Urothelium cell line (cell line): Measurements from ENCODE around the gene MYL4.
"Not testable (repeated sequence)": the region's sequence is repeated elsewhere in the genome, so short reads cannot be mapped to it uniquely, and the experiment has no call there.

ENCODE experiments used
- DNase-seq: peaks from one replicate; pipeline ENCODE4 v3.0.0; 2011; ENCODE audit warnings: low spot score, mixed read lengths
- FAIRE-seq: peaks from 2 replicates; lab custom pipeline; 2011; peaks lifted over from hg19 to GRCh38; lab: Jason Lieb, UNC

The MYL4 gene

DNA sequence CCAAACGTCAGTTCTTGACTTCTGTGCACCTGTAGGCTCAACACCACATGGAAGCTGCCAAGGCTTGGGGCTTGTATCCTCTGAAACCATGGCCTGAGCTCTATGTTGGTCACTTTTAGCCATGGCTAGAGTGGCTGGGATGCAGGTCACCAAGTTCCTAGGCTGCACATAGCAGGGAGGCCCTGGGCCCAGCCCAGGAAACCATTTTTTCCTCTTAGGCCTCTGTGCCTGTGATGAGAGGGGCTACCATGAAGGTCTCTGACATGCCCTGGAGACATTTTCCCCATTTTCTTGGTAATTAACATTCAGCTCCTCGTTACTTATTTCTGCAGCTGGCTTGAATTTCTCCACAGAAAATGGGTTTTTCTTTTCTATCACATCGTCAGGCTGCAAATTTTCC, 59.8 kb downstream of the MYL4 start:
- DNase-seq, FAIRE-seq: not testable (repeated sequence)

DNA sequence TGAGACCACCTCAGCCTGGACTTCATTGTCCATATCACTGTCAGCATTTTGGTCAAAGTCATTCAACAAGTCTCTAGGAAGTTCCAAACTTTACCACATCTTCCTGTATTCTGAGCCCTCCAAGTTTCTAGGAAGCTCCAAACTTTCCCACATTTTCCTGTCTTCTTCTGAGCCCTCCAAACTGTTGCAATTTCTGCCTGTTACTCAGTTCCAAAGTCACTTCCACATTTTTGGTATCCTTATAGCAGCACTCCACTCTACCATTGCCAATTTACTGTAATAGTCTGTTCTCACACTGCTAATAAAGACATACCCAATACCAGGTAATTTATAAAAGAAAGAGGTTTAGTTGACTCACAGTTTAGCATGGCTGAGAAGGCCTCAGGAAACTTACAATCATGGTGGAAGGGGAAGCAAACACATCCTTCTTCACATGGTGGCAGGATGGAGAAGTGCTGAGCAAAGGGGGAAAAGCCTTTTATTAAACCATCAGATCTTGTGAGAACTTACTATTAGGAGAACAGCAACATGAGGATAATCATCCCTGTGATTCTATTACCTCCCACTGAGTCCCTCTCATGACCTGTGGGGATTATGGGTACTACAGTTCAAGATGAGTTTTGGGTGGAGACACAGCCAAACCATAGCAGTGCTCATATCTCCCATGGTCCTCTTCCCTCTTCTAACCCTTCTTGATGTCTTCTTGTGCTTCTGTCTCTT, 60.6 kb downstream of the MYL4 start:
- DNase-seq, FAIRE-seq: not testable (repeated sequence)

DNA sequence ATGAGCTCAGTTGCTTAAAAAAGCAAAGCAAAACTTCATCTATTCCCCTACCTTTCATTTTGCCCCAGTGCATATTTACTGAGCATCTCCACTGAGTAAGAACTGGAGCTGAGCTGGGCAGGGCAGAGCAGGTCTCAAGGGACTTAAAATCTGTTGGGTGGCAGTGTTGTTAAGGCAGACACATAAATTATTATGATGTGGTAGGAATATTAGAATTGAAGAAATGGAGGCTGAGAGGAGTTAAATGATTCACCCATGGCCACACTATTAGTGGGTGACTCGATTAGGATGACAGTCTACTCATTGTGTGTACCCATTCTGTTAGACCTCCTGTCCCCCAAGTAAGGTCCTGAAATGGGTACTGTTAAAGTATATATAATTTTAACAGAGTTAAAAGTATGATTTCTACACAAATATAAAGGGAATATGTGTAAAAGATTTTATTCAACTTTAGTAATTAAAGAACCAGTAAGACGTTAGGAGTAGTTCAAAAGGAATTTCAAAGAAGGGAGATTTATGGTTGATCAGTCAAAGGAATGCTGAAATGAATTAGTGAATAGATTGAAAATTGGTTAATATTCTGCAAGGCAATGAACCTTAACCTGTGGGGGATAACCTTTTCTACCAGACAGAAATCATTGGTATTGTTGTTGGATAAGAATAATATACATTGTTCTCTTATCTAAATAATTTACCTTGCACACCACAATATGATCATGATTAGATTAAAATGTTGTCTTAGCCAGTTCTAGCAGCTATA, 62.0 kb downstream of the MYL4 start:
- DNase-seq (no peak), FAIRE-seq (no peak)

DNA sequence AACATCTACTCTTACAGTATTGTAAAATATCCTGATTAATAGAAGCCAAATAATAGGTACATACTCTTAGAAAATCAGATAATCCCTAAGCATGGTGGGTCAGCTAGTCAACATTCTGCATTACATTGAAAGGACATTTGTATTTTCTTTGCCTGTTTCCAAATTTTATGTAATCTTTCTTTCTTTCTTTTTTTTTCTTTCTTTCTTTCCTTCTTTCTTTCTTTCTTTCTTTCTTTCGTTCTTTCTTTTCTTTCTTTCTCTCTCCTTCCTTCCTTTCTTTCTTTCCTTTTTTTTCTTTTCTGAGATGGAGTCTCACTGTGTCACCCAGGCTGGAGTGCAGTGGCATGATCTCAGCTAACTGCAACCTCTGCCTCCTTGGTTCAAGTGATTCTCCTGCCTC, 63.3 kb downstream of the MYL4 start:
- no peak for FAIRE-seq

DNA sequence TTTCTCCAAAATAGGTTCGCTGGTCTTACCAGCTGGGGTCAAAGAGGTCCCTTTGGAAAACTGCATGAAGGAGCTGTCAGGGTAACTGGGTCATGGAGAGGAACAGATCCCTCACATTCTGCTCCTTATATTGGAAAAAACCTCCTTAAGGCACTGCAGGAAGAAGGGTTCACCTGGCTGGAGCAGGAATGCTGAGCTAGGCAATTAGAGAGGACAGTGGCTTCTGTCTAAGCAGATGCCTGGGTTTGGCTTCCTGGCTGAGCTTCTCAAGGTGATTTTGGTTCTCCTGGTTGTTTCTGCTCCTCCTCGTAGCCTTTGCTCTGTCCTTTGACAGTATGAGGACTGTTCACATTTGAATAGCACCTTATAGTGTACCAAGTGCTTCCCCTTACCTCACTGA, 64.1 kb downstream of the MYL4 start:
- no peak for DNase-seq
- FAIRE-seq = no peak

More for the DNA sequence above, 63.3 kb downstream of the MYL4 start:
- no peak for DNase-seq
